Activated T-helper 1 cell treated with Interleukin-2 at 50 U/mL for 16 hours (primary cell): ENCODE measurements around the gene ERN1.
A peak's percentile ranks its signal among the peaks of the same experiment; 100 is the strongest.

Source experiments
- DNase-seq: peaks from one replicate; pipeline ENCODE4 v3.0.0-alpha.2; 2020; ENCODE audit warnings: low read depth

ERN1 gene

DNA sequence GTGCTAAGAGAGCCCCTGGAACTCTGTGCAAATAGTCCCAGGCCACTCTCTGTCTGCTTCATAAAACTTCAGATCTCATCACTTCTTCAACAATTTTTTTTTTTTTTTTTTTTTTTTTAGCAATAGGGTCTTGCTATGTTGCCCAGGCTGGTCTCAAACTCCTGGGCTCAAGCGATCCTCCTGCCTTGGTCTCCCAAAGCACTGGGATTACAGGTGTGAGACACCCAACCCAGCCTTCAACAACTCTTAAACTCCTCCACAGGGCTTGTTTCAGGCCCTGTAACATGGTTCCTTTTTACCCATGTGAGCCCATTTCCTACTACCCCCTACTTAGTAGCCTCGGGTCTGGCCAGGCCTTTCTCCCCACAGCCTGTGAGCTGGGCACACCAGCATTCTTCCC, 70.2 kb downstream of the ERN1 start:
- no peak for DNase-seq

DNA sequence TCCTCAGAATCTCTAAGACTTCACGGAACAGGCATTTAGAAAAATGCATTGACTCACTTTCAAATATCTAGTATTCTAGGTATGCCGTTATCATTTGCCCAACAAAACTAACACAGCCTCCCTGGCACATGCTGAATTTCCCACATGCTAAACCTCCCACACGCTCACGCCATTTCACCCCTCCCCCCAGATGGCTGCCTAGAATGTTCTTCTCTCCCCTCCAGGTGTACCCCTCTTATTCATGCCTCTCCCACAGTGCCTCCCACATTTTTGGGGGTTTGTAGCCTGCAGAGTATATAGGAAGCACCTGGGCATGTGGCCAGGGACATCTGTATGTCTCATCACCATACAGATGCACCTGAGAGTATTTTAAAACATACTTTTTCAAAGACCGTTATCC, 71.3 kb downstream of the ERN1 start:
- no peak for DNase-seq

GRCh38 chr17:64057701-64058263, 72.2 kb downstream of the ERN1 start:
- no peak for DNase-seq

- DNase-seq: no peak
These were observed 73.5 kb downstream of the ERN1 start for GRCh38 chr17:64056269-64057005.

GRCh38 chr17:64055183-64056142, 74.5 kb downstream of the ERN1 start:
- DNase-seq: no peak

GRCh38 chr17:64054304-64054703, 75.6 kb downstream of the ERN1 start:
- DNase-seq: no peak

GRCh38 chr17:64053101-64053500, 76.8 kb downstream of the ERN1 start:
- DNase-seq: no peak

DNA sequence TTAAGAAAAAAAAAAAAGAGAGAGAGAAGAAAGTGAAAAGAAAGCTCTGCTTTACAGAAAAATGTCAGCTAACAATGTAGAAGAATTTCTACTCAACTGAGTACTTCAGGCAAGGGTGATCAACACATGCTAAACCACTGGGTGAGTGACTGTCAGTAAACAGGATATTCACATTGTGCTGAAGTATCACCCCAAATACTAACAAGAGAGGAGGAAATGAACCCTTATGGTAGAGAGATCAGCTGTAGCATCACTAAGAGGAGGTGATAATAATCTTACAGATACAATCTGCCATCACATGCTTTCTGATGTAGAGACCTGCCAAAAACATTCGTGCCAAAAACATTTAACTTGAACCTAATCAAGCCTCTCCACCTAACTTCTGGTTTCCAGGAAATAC, 78.8 kb downstream of the ERN1 start:
- DNase-seq: no peak

DNA sequence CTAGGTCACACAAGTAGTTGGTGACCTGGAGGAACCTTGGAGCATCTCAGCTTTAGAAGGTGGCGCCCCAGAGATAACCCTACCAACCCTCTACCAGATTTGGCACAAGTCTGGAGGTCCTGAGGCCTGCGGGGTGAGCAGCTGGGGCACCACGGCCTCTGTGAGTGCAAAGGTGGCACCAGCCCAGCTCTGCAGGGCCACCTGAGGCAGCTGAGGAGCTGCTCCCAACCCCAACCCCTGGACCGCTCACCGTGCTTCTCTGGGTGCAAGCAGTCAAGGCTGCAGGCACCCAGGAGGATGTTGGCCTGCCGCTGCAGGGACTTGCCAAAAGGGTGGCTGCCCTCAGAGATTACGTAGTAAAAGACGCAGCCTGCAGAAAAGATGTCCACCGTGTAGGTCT, 81.1 kb downstream of the ERN1 start:
- DNase-seq: no peak

DNA sequence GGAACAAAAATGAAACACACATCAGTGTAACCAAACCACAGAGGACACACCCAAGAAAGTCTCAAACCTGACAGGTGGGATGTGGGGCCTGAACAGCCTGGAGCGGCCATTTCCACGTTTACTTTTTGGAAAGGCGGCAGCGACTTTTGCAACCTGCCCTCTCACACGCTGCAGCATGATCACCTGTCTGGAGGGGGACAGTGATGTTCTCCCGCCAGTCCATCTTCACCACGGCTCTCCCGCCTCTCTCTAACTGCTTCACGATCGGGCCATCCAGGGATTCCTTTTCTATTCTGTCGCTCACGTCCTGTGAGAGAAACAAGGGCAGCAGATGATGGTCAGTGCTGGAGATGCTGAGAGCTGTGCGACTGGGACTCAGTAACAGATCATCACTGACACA, 84.8 kb downstream of the ERN1 start:
- DNase-seq: no peak

GRCh38 chr17:64042700-64043485, 87.1 kb downstream of the ERN1 start:
- no peak for DNase-seq

DNA sequence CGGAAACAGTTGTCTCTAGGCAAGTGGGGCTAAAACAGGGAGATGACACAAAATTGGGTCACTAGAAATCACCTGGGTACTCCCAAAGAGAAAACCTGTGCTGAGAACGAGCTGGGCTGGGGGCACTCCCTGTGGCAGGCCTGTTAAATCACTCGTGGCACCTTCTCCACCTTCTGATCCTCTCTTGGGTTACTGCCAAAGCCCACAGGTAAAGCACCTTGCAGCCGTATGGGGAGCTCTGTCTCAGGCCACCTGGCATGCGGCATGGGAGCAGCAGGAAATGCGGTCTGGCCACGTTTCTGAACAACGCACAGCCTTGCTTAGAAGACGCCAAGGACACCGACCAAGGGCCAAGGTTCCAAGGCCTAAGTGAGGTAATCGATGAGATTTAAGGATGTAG, 88.0 kb downstream of the ERN1 start:
- DNase-seq: no peak

- no peak for DNase-seq
These were observed 89.7 kb downstream of the ERN1 start for GRCh38 chr17:64040206-64040605.

DNA sequence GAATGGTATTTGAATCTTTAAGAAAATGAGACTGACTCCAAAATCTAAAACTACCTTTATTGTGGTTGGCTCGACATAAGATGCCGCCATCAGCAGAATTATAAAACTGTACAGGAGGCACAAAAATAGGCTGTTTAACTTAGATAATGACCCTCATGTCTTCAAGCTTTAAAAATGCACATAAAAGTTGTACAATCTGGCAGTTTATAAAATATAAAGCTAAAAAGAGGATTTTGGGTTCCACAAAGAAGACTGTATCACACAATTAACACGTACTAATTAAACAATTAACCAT, 90.9 kb downstream of the ERN1 start:
- DNase-seq: no peak

- no peak for DNase-seq
These were observed 91.4 kb downstream of the ERN1 start for GRCh38 chr17:64038331-64039105.

GRCh38 chr17:64037802-64038201, 92.1 kb downstream of the ERN1 start:
- no peak for DNase-seq

DNA sequence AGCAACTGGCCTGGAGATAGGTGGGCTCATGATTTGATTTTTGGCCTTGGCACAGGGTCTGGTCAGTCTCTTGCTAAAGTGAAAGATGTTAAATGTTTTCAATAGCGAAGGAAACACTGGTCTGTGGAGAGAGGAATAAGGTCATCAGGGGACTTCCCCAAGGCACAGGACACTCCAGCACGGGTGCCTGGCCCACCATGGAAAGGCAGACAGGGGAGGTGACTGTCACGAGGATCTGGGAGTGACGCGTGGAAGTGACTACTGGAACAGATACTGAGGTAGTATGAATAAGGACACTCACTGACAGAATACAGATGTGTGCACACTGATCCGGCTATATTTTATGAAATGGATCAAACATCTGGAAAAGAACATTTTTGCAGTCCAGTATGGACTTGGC, 92.8 kb downstream of the ERN1 start:
- no peak for DNase-seq

- no peak for DNase-seq
These were observed 93.6 kb downstream of the ERN1 start for GRCh38 chr17:64036198-64036922.

GRCh38 chr17:64032081-64032480, 97.9 kb downstream of the ERN1 start:
- DNase-seq: no peak

DNA sequence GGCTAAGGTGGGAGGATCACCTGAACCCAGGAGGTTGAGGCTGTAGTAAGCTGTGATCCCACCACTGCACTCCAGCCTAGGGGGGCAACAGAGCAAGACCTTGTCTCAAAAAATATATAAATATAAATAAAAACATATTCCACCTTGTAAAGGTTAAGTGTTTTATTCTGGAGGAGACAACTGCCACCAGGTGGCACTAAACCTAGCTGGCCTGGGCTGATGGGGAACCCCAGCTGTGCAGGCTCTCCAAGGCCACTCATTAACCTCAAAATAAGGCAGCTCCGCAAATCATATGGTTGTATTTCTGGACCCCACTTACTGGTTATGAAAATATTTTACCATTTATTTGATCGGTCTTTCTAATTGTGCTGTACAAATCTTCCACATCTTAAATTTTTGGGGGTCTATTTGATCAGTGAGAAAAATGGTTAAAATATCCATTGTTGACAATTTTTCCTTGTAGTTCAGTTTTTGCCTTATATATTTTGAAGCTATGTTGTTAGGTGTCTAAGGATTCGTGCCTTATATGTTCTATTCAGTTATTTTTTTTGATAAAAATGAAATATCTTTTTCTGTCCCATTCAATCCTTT, 101.0 kb downstream of the ERN1 start:
- DNase-seq: peak; percentile 56
